ENCODE results near the gene INHA. TPM values are rescaled to one million over a fixed set of nuclear protein-coding genes. Genes with fewer than 3 reads are reported as not detected.

INHA gene
- total and polyA plus RNA-seq, 9 donors: 0.26 to 1.3 (median 0.84) TPM

GRCh38 chr2:219620546-219620945, 48.4 kb downstream of the INHA start:
- H3K4me3 ChIP-seq (ENCODE audit: low read length): no peak overlapping the region
- no peaks in the 10 kb centered on the region for H3K9me3 ChIP-seq (replicated peaks; ENCODE audit: control insufficient read depth, low read depth, low read length)
- no peak for DNase-seq
- peaks cover 6% of the 10 kb centered on the region for H3K4me1 ChIP-seq (ENCODE audit: control insufficient read depth, insufficient read depth, low read length)
- H3K36me3 ChIP-seq (ENCODE audit: control insufficient read depth, insufficient read depth, low read length): peaks cover 10% of the 10 kb centered on the region
- H3K27me3 ChIP-seq (ENCODE audit: control insufficient read depth, insufficient read depth, low read length): peaks cover 4% of the 10 kb centered on the region
- WGBS (ENCODE audit: insufficient coverage): 86% methylated on average over 1 of the region's 6 CpGs
- H3K27ac ChIP-seq (ENCODE audit: low read length): no peak overlapping the region

- DNase-seq: no peak
- Histone ChIP-seq H3K4me1 (ENCODE audit: control insufficient read depth, insufficient read depth, low read length) (peaks cover 8% of the 10 kb centered on the region), H3K9me3 (replicated peaks; ENCODE audit: control insufficient read depth, low read depth, low read length) (no peaks in the 10 kb centered on the region), H3K27me3 (ENCODE audit: control insufficient read depth, insufficient read depth, low read length) (peaks cover 12% of the 10 kb centered on the region), H3K4me3 (ENCODE audit: low read length) (no peak overlapping the region), H3K27ac (ENCODE audit: low read length) (no peak overlapping the region), H3K36me3 (ENCODE audit: control insufficient read depth, insufficient read depth, low read length) (no peaks in the 10 kb centered on the region)
- WGBS (ENCODE audit: insufficient coverage): no CpG with 5 or more reads among the region's 4 CpGs
Observed at GRCh38 chr2:219621935-219622334, 49.8 kb downstream of the INHA start.

- Histone ChIP-seq H3K27ac (ENCODE audit: low read length) (no peak overlapping the region), H3K36me3 (ENCODE audit: control insufficient read depth, insufficient read depth, low read length) (no peaks in the 10 kb centered on the region)
- WGBS (ENCODE audit: insufficient coverage): no CpG with 5 or more reads among the region's 2 CpGs
Observed at GRCh38 chr2:219622472-219622871, 50.4 kb downstream of the INHA start.

GRCh38 chr2:219624565-219624964, 52.5 kb downstream of the INHA start:
- no peaks in the 10 kb centered on the region for H3K9me3 ChIP-seq (replicated peaks; ENCODE audit: control insufficient read depth, low read depth, low read length)
- no peak overlapping the region for H3K4me3 ChIP-seq (ENCODE audit: low read length)
- H3K27me3 ChIP-seq (ENCODE audit: control insufficient read depth, insufficient read depth, low read length): peaks cover 20% of the 10 kb centered on the region
- no peaks in the 10 kb centered on the region for H3K36me3 ChIP-seq (ENCODE audit: control insufficient read depth, insufficient read depth, low read length)
- 88% methylated on average over 4 of the region's 6 CpGs for WGBS (ENCODE audit: insufficient coverage)
- H3K4me1 ChIP-seq (ENCODE audit: control insufficient read depth, insufficient read depth, low read length): peaks cover 22% of the 10 kb centered on the region
- no peak for DNase-seq
- no peak overlapping the region for H3K27ac ChIP-seq (ENCODE audit: low read length)

More at GRCh38 chr2:219622472-219622871, 50.4 kb downstream of the INHA start:
- no peaks in the 10 kb centered on the region for H3K9me3 ChIP-seq (replicated peaks; ENCODE audit: control insufficient read depth, low read depth, low read length)
- peaks cover 10% of the 10 kb centered on the region for H3K4me1 ChIP-seq (ENCODE audit: control insufficient read depth, insufficient read depth, low read length)
- no peak overlapping the region for H3K4me3 ChIP-seq (ENCODE audit: low read length)
- H3K27me3 ChIP-seq (ENCODE audit: control insufficient read depth, insufficient read depth, low read length): peaks cover 12% of the 10 kb centered on the region
- DNase-seq: no peak

- H3K27ac ChIP-seq (ENCODE audit: low read length): no peak overlapping the region
- no peaks in the 10 kb centered on the region for H3K9me3 ChIP-seq (replicated peaks; ENCODE audit: control insufficient read depth, low read depth, low read length)
- no peak overlapping the region for H3K4me3 ChIP-seq (ENCODE audit: low read length)
- WGBS (ENCODE audit: insufficient coverage): 94% methylated on average over 3 of the region's 5 CpGs
- H3K4me1 ChIP-seq (ENCODE audit: control insufficient read depth, insufficient read depth, low read length): peaks cover 24% of the 10 kb centered on the region
- no peaks in the 10 kb centered on the region for H3K36me3 ChIP-seq (ENCODE audit: control insufficient read depth, insufficient read depth, low read length)
- DNase-seq: no peak
- peaks cover 20% of the 10 kb centered on the region for H3K27me3 ChIP-seq (ENCODE audit: control insufficient read depth, insufficient read depth, low read length)
Observed at GRCh38 chr2:219625179-219625578, 53.1 kb downstream of the INHA start.

Other genes with a start within 250 kb of the INHA start
- gene RESP18, start 239.6 kb upstream of the INHA start, total RNA-seq: not detected
- gene RESP18, start 239.6 kb upstream of the INHA start, polyA plus RNA-seq (ENCODE audit: insufficient read depth in 1 of 8, insufficient read length in 8 of 8, low replicate concordance in 1 of 8): not detected
- 24.5 TPM for gene DNPEP, start 184.4 kb upstream of the INHA start, total RNA-seq
- gene DNPEP, start 184.4 kb upstream of the INHA start, polyA plus RNA-seq (ENCODE audit: insufficient read depth in 1 of 8, insufficient read length in 8 of 8, low replicate concordance in 1 of 8): 10 to 100 TPM; 28.6 to 48.5 (median 39.7) TPM
- gene DES, start 153.9 kb upstream of the INHA start, total RNA-seq: 2,854 TPM
- gene DES, start 153.9 kb upstream of the INHA start, polyA plus RNA-seq (ENCODE audit: insufficient read depth in 1 of 8, insufficient read length in 8 of 8, low replicate concordance in 1 of 8): 1,000 to 10,000 TPM; 2,139 to 4,335 (median 3,881) TPM
- gene SPEG, start 137.5 kb upstream of the INHA start, total RNA-seq: 176 TPM
- gene SPEG, start 137.5 kb upstream of the INHA start, polyA plus RNA-seq (ENCODE audit: insufficient read depth in 1 of 8, insufficient read length in 8 of 8, low replicate concordance in 1 of 8): 100 to 1,000 TPM in 5 of 8 donors, 10 to 100 TPM in 3; 66.5 to 177 (median 143) TPM
- gene GMPPA, start 73.4 kb upstream of the INHA start, total RNA-seq: 28.7 TPM
- gene GMPPA, start 73.4 kb upstream of the INHA start, polyA plus RNA-seq (ENCODE audit: insufficient read depth in 1 of 8, insufficient read length in 8 of 8, low replicate concordance in 1 of 8): 10 to 100 TPM; 23.4 to 34.3 (median 27.4) TPM
- gene ASIC4, start 57.8 kb upstream of the INHA start, total RNA-seq: 0.44 TPM
- under 1 TPM; 0.12 to 0.51 (median 0.34) TPM for gene ASIC4, start 57.8 kb upstream of the INHA start, polyA plus RNA-seq (ENCODE audit: insufficient read depth in 1 of 8, insufficient read length in 8 of 8, low replicate concordance in 1 of 8)
- 58.8 TPM for gene CHPF, start 28.5 kb upstream of the INHA start, total RNA-seq
- 10 to 100 TPM; 46.1 to 74.6 (median 64.6) TPM for gene CHPF, start 28.5 kb upstream of the INHA start, polyA plus RNA-seq (ENCODE audit: insufficient read depth in 1 of 8, insufficient read length in 8 of 8, low replicate concordance in 1 of 8)
- 1.2 TPM for gene TMEM198, start 28.3 kb upstream of the INHA start, total RNA-seq
- gene TMEM198, start 28.3 kb upstream of the INHA start, polyA plus RNA-seq (ENCODE audit: insufficient read depth in 1 of 8, insufficient read length in 8 of 8, low replicate concordance in 1 of 8): 1 to 10 TPM; 2.6 to 4.6 (median 3.1) TPM
- 120 TPM for gene OBSL1, start 771 bp upstream of the INHA start, total RNA-seq
- 100 to 1,000 TPM; 117 to 193 (median 165) TPM for gene OBSL1, start 771 bp upstream of the INHA start, polyA plus RNA-seq (ENCODE audit: insufficient read depth in 1 of 8, insufficient read length in 8 of 8, low replicate concordance in 1 of 8)
- gene STK11IP, start 25.5 kb downstream of the INHA start, total RNA-seq: 12.7 TPM
- gene STK11IP, start 25.5 kb downstream of the INHA start, polyA plus RNA-seq (ENCODE audit: insufficient read depth in 1 of 8, insufficient read length in 8 of 8, low replicate concordance in 1 of 8): 10 to 100 TPM; 13.3 to 23.8 (median 19.2) TPM
- gene SLC4A3, start 55.3 kb downstream of the INHA start, total RNA-seq: 5.5 TPM
- gene SLC4A3, start 55.3 kb downstream of the INHA start, polyA plus RNA-seq (ENCODE audit: insufficient read depth in 1 of 8, insufficient read length in 8 of 8, low replicate concordance in 1 of 8): 10 to 100 TPM in 6 of 8 donors, 1 to 10 TPM in 2; 8.3 to 15.9 (median 11.5) TPM